ENCODE data around the gene BEND5. TPM values are rescaled to one million over a fixed set of nuclear protein-coding genes. Genes with fewer than 3 reads are reported as not detected.

Gene BEND5
- total and polyA plus RNA-seq, 2 of the 8 experiments (the other 6 are each of a cell fraction or from before 2014, with no cell fraction given), result 3.8 to 7.5 TPM

GRCh38 chr1:48765335-48765734, 11.4 kb downstream of the BEND5 start (continued):
- TF ChIP-seq BACH1 (IDR thresholded peaks at IDR 0.05; ENCODE audit: low read length) (no peak), SIN3A (conservative IDR thresholded peaks at IDR 0.05 in 1 of 2, IDR thresholded peaks at IDR 0.05 in 1 of 2; ENCODE audit: low read depth in 1 of 2, low read length in 2 of 2) (no peak), RNF2 (IDR thresholded peaks at IDR 0.05; ENCODE audit: borderline replicate concordance, low read depth, low read length, missing control alignments, poor library complexity, severe bottlenecking) (no peak), NANOG (IDR thresholded peaks at IDR 0.05; ENCODE audit: insufficient read depth, low read depth, low read length, poor library complexity, severe bottlenecking) (no peak)

Measured in H1 (cell line).